ENCODE measurements around the gene MAP2. TPM values are rescaled to one million over a fixed set of nuclear protein-coding genes. Genes with fewer than 3 reads are reported as not detected.

MAP2 gene
- total and polyA plus RNA-seq, 2 experiments from 2014 or later = 2.9 to 4.4 TPM

- Histone ChIP-seq H3F3A (replicated peaks; ENCODE audit: low read depth) (no peaks in the 10 kb centered on the region), H3K27ac (ENCODE audit: low read depth) (no peak overlapping the region), H3K79me2 (replicated peaks; ENCODE audit: insufficient read depth) (no peaks in the 10 kb centered on the region), H2AFZ (no peak overlapping the region), H3K27me3 (ENCODE audit: insufficient read depth) (no peaks in the 10 kb centered on the region), H3K4me1 (ENCODE audit: insufficient read depth) (peaks cover 9% of the 10 kb centered on the region; the same call in 1 of the 2 replicates), H4K20me1 (replicated peaks; ENCODE audit: insufficient read depth) (no peaks in the 10 kb centered on the region), H3K4me2 (no peak overlapping the region), H3K36me3 (ENCODE audit: insufficient read depth) (no peaks in the 10 kb centered on the region), H3K9me2 (ENCODE audit: insufficient read depth) (no peaks in the 10 kb centered on the region), H3K4me3 (no peak overlapping the region)
- TF ChIP-seq CREB1 (CRISPR knock-in tag; IDR thresholded peaks at IDR 0.05; ENCODE audit: low read depth) (no peak), CTCF (conservative IDR thresholded peaks at IDR 0.05; ENCODE audit: low read depth in 2 of 2) (no peak), ZNF331 (CRISPR knock-in tag; IDR thresholded peaks at IDR 0.05; ENCODE audit: low read depth) (no peak), NANOG (IDR thresholded peaks at IDR 0.05; ENCODE audit: borderline replicate concordance) (no peak), STAT1 (IDR thresholded peaks at IDR 0.05; ENCODE audit: unreplicated experiment) (no peak)
- TF ChIP-seq, protein P1, sequence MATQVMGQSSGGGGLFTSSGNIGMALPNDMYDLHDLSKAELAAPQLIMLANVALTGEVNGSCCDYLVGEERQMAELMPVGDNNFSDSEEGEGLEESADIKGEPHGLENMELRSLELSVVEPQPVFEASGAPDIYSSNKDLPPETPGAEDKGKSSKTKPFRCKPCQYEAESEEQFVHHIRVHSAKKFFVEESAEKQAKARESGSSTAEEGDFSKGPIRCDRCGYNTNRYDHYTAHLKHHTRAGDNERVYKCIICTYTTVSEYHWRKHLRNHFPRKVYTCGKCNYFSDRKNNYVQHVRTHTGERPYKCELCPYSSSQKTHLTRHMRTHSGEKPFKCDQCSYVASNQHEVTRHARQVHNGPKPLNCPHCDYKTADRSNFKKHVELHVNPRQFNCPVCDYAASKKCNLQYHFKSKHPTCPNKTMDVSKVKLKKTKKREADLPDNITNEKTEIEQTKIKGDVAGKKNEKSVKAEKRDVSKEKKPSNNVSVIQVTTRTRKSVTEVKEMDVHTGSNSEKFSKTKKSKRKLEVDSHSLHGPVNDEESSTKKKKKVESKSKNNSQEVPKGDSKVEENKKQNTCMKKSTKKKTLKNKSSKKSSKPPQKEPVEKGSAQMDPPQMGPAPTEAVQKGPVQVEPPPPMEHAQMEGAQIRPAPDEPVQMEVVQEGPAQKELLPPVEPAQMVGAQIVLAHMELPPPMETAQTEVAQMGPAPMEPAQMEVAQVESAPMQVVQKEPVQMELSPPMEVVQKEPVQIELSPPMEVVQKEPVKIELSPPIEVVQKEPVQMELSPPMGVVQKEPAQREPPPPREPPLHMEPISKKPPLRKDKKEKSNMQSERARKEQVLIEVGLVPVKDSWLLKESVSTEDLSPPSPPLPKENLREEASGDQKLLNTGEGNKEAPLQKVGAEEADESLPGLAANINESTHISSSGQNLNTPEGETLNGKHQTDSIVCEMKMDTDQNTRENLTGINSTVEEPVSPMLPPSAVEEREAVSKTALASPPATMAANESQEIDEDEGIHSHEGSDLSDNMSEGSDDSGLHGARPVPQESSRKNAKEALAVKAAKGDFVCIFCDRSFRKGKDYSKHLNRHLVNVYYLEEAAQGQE (IDR thresholded peaks at IDR 0.05; ENCODE audit: unreplicated experiment) = no peak
- TF ChIP-seq, protein P2, sequence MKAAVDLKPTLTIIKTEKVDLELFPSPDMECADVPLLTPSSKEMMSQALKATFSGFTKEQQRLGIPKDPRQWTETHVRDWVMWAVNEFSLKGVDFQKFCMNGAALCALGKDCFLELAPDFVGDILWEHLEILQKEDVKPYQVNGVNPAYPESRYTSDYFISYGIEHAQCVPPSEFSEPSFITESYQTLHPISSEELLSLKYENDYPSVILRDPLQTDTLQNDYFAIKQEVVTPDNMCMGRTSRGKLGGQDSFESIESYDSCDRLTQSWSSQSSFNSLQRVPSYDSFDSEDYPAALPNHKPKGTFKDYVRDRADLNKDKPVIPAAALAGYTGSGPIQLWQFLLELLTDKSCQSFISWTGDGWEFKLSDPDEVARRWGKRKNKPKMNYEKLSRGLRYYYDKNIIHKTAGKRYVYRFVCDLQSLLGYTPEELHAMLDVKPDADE (IDR thresholded peaks at IDR 0.05) = no peak
- ATAC-seq (no peak), DNase-seq (ENCODE audit: low spot score) (no peak)
- Mint-ChIP-seq H3K4me3 (no peak overlapping the region), H3K9me3 (peaks cover 14% of the 10 kb centered on the region), H3K36me3 (ENCODE audit: low read depth) (peaks cover 6% of the 10 kb centered on the region), H3K27me3 (ENCODE audit: insufficient read depth, low read depth, poor library complexity) (peaks cover 1% of the 10 kb centered on the region), H3K27ac (no peak overlapping the region), H3K4me1 (peaks cover 7% of the 10 kb centered on the region)
Observed at GRCh38 chr2:209499069-209499468, 75.2 kb downstream of the MAP2 start.

DNA sequence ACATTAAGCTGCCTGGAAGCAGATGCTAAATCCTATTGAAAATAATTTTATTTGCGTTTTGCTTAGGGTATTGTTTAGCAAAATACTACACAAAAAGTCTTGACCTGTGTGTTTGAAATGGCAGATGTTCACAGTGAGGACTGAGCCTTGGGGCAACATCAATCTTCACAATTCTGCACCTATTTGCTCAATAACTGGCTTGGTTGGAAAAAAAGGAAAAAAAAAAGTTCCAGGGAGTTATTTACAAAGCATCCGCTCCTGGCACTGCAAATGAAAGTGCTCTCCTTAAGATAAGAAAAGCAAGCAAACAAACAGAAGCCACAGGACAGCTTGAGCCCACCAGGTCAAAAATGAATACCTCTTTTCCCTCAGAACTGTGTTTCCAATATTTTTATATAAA, 77.7 kb downstream of the MAP2 start:
- TF ChIP-seq EZH2 (IDR thresholded peaks at IDR 0.05; ENCODE audit: low read depth, unreplicated experiment) (no peak), ZNF114 (CRISPR knock-in tag; IDR thresholded peaks at IDR 0.05) (no peak), CTCF (conservative IDR thresholded peaks at IDR 0.05; ENCODE audit: low read depth in 2 of 2) (no peak)
- Mint-ChIP-seq H3K27me3 (ENCODE audit: insufficient read depth, low read depth, poor library complexity) (peaks cover 1% of the 10 kb centered on the region), H3K4me3 (no peak overlapping the region), H3K36me3 (ENCODE audit: low read depth) (peaks cover 6% of the 10 kb centered on the region; the same call in 2 of the 3 replicates), H3K27ac (no peak overlapping the region), H3K4me1 (peaks cover 10% of the 10 kb centered on the region), H3K9me3 (peaks cover 7% of the 10 kb centered on the region)
- DNase-seq (ENCODE audit: low spot score) = no peak
- ATAC-seq = no peak
- peaks cover 9% of the 10 kb centered on the region; the same call in 1 of the 2 replicates for H3K4me1 ChIP-seq (ENCODE audit: insufficient read depth)
- H3K27me3 ChIP-seq (ENCODE audit: insufficient read depth) = no peaks in the 10 kb centered on the region
- no peak overlapping the region for H3K27ac ChIP-seq (ENCODE audit: low read depth)
- H3K4me2 ChIP-seq = no peak overlapping the region
- no peak overlapping the region for H3K4me3 ChIP-seq
- no peaks in the 10 kb centered on the region for H3F3A ChIP-seq (replicated peaks; ENCODE audit: low read depth)
- no peaks in the 10 kb centered on the region for H3K36me3 ChIP-seq (ENCODE audit: insufficient read depth)
- H3K9me2 ChIP-seq (ENCODE audit: insufficient read depth) = no peaks in the 10 kb centered on the region
- no peaks in the 10 kb centered on the region for H4K20me1 ChIP-seq (replicated peaks; ENCODE audit: insufficient read depth)
- H2AFZ ChIP-seq = no peak overlapping the region
- H3K79me2 ChIP-seq (replicated peaks; ENCODE audit: insufficient read depth) = no peaks in the 10 kb centered on the region

Data from GM23338 (cell line).